Astrocyte (in vitro differentiated cells and primary cell): ENCODE data around the gene ETFA. TPM values are rescaled to one million over a fixed set of nuclear protein-coding genes. Genes with fewer than 3 reads are reported as not detected.

Experiments used
- DNase-seq: peaks from one replicate; pipeline ENCODE4 v3.0.0-alpha.2; 2010; ENCODE audit warnings: low read depth
- FAIRE-seq: peaks from 2 replicates; lab custom pipeline; 2011; peaks lifted over from hg19 to GRCh38; lab: Jason Lieb, UNC
- H2AFZ ChIP-seq: 2 replicates; pipeline ENCODE4 v1.6.0; 2012; ENCODE audit warnings: low read depth, low read length, inconsistent platforms
- H3K27ac ChIP-seq: 2 replicates; pipeline ENCODE4 v1.5.1; 2011; ENCODE audit warnings: low read depth, low read length, inconsistent platforms
- H3K27me3 ChIP-seq: 2 replicates; pipeline ENCODE4 v1.6.0; 2011; ENCODE audit warnings: low read length, inconsistent platforms; ENCODE audit not compliant: insufficient read depth
- H3K36me3 ChIP-seq: 2 replicates; pipeline ENCODE4 v1.5.1; 2011; ENCODE audit warnings: low read length, inconsistent platforms; ENCODE audit not compliant: insufficient read depth
- H3K4me1 ChIP-seq: 2 replicates; pipeline ENCODE4 v1.5.1; 2011; ENCODE audit warnings: low read length, inconsistent platforms; ENCODE audit not compliant: insufficient read depth
- H3K4me2 ChIP-seq: 2 replicates; pipeline ENCODE4 v1.6.0; 2012; ENCODE audit warnings: low read length, inconsistent platforms
- H3K4me3 ChIP-seq: 2 replicates; pipeline ENCODE4 v1.5.1; 2011; ENCODE audit warnings: low read depth, mild to moderate bottlenecking, low read length, inconsistent platforms; ENCODE audit not compliant: insufficient read depth
- H3K79me2 ChIP-seq: 2 replicates; pipeline ENCODE4 v1.6.0; 2012; ENCODE audit warnings: mild to moderate bottlenecking, low read length, inconsistent platforms; ENCODE audit not compliant: insufficient read depth
- H3K9ac ChIP-seq: 2 replicates; pipeline ENCODE4 v1.6.0; 2012; ENCODE audit warnings: mild to moderate bottlenecking, low read length, inconsistent platforms
- H3K9me3 ChIP-seq: 2 replicates; pipeline ENCODE4 v1.5.1; 2012; ENCODE audit warnings: low read depth, mild to moderate bottlenecking, low read length, inconsistent platforms; ENCODE audit not compliant: insufficient read depth
- H4K20me1 ChIP-seq: 2 replicates; pipeline ENCODE4 v1.6.0; 2012; ENCODE audit warnings: low read length, inconsistent platforms; ENCODE audit not compliant: insufficient read depth
- H3K27ac Mint-ChIP-seq: one replicate; pipeline ENCODE4 v1.8.0; 2021; ENCODE audit warnings: mild to moderate bottlenecking, mixed read lengths; ENCODE audit not compliant: unreplicated experiment
- H3K27me3 Mint-ChIP-seq: one replicate; pipeline ENCODE4 v1.8.0; 2021; ENCODE audit warnings: low read depth, mixed read lengths; ENCODE audit not compliant: unreplicated experiment
- H3K36me3 Mint-ChIP-seq: one replicate; pipeline ENCODE4 v1.8.0; 2021; ENCODE audit warnings: low read depth, mixed read lengths; ENCODE audit not compliant: unreplicated experiment
- H3K4me1 Mint-ChIP-seq: one replicate; pipeline ENCODE4 v1.8.0; 2021; ENCODE audit warnings: low read depth, mixed read lengths; ENCODE audit not compliant: unreplicated experiment
- H3K4me3 Mint-ChIP-seq: one replicate; pipeline ENCODE4 v1.8.0; 2021; ENCODE audit warnings: mild to moderate bottlenecking, moderate library complexity, mixed read lengths; ENCODE audit not compliant: unreplicated experiment
- H3K9me3 Mint-ChIP-seq: one replicate; pipeline ENCODE4 v1.8.0; 2021; ENCODE audit warnings: mild to moderate bottlenecking, mixed read lengths; ENCODE audit not compliant: unreplicated experiment
- EZH2 ChIP-seq: IDR thresholded peaks from 2 replicates; pipeline ENCODE4 v1.6.1; 2012; ENCODE audit warnings: mild to moderate bottlenecking, low read length, inconsistent platforms; ENCODE audit not compliant: insufficient read depth
- total RNA-seq: library from RNA; stranded (reverse); gene quantifications from 2 replicates; pipeline ENCODE4 v1.2.1, GENCODE V29; 2021
- TF ChIP-seq, protein P1 (sequence below): IDR thresholded peaks from 2 replicates; pipeline ENCODE4 v1.5.1; 2011; ENCODE audit warnings: low read depth, mild to moderate bottlenecking, inconsistent platforms, low read length, moderate library complexity; ENCODE audit not compliant: insufficient read depth

Gene ETFA
- total RNA-seq, 1 donor from 2014 or later, result 126 TPM

DNA sequence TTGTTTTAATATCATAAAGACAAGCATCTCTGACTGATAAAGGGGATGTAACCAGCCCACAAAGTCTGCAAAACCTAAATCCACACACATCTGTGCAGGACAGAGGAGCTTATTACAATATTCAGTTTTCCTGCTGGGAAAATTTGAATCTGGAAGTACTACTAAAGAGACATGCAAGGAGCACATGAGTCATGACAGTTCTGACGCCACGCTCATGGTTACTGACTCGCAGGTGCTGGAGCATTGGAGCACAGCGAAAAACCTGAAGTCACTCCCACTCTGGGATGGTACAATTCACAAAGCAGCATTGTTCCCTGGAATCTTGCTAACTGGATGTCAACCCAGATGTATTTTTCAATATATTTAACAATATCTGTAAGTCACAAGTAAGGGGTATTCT is 17.7 kb upstream of the ETFA start:
- Histone ChIP-seq H3K4me3 (no peak overlapping the region), H3K4me1 (peaks cover 8% of the 10 kb centered on the region), H2AFZ (no peak overlapping the region), H3K27ac (no peak overlapping the region), H3K4me2 (no peak overlapping the region), H3K27me3 (peaks cover 48% of the 10 kb centered on the region), H3K9ac (no peak overlapping the region), H3K79me2 (no peaks in the 10 kb centered on the region), H4K20me1 (no peaks in the 10 kb centered on the region), H3K9me3 (no peaks in the 10 kb centered on the region), H3K36me3 (no peaks in the 10 kb centered on the region)
- DNase-seq (no peak), FAIRE-seq (no peak)
- TF ChIP-seq EZH2, result no peak
- TF ChIP-seq, protein P1, sequence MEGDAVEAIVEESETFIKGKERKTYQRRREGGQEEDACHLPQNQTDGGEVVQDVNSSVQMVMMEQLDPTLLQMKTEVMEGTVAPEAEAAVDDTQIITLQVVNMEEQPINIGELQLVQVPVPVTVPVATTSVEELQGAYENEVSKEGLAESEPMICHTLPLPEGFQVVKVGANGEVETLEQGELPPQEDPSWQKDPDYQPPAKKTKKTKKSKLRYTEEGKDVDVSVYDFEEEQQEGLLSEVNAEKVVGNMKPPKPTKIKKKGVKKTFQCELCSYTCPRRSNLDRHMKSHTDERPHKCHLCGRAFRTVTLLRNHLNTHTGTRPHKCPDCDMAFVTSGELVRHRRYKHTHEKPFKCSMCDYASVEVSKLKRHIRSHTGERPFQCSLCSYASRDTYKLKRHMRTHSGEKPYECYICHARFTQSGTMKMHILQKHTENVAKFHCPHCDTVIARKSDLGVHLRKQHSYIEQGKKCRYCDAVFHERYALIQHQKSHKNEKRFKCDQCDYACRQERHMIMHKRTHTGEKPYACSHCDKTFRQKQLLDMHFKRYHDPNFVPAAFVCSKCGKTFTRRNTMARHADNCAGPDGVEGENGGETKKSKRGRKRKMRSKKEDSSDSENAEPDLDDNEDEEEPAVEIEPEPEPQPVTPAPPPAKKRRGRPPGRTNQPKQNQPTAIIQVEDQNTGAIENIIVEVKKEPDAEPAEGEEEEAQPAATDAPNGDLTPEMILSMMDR, result no peak
- peaks cover 32% of the 10 kb centered on the region for H3K27me3 Mint-ChIP-seq
- peaks cover 6% of the 10 kb centered on the region for H3K4me1 Mint-ChIP-seq
- peaks cover 2% of the 10 kb centered on the region for H3K36me3 Mint-ChIP-seq
- H3K27ac Mint-ChIP-seq, result no peak overlapping the region
- H3K9me3 Mint-ChIP-seq, result peaks cover 2% of the 10 kb centered on the region
- no peak overlapping the region for H3K4me3 Mint-ChIP-seq

DNA sequence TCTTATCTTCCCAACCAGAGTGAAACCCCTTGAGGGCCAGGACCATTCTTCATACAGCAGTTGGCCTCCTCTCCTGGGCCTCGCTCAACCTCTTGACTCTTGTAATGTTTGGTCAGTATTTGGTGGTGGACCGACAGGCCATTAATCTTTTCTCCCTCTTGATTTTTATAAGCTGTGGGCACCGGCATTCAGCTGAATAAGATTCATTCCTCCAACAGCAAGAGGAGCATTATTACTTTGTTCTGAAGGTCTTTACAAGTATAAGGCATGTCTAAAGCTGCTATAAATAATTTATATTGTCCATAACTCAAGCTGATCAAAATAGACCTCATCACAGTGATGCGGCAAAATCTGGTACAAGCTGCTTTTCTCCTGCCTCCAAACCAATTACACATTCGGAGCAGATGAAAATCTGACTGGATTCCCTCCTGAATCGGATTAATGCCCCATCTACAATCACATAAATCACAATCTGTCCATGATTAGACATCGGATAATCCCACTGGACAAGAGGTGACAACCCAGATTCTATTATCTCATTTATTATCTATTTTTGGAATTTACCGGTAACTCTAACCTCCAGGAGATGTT is 16.9 kb upstream of the ETFA start:
- DNase-seq, result no peak
- Histone ChIP-seq H3K4me2 (no peak overlapping the region), H3K27ac (no peak overlapping the region), H3K36me3 (no peaks in the 10 kb centered on the region), H3K4me1 (peaks cover 8% of the 10 kb centered on the region), H3K4me3 (no peak overlapping the region), H3K9me3 (no peaks in the 10 kb centered on the region), H3K79me2 (no peaks in the 10 kb centered on the region), H2AFZ (no peak overlapping the region), H4K20me1 (no peaks in the 10 kb centered on the region), H3K27me3 (peaks cover 53% of the 10 kb centered on the region), H3K9ac (no peak overlapping the region)
- TF ChIP-seq, protein P1, result no peak
- no peak for TF ChIP-seq EZH2
- H3K27me3 Mint-ChIP-seq, result peaks cover 29% of the 10 kb centered on the region
- H3K4me3 Mint-ChIP-seq, result peak overlapping the region; percentile 27
- peaks cover 6% of the 10 kb centered on the region for H3K4me1 Mint-ChIP-seq
- no peaks in the 10 kb centered on the region for H3K9me3 Mint-ChIP-seq
- H3K27ac Mint-ChIP-seq, result peak overlapping the region; percentile 80
- FAIRE-seq, result no peak
- no peaks in the 10 kb centered on the region for H3K36me3 Mint-ChIP-seq
